SK-N-SH (cell line): ENCODE data around the gene NKAIN4. TPM values are rescaled to one million over a fixed set of nuclear protein-coding genes. Genes with fewer than 3 reads are reported as not detected.

Experiments used
- CTCF ChIA-PET: fragments of 300-600, 350-600 bp; formaldehyde crosslinking; extraction: SDS; loops from one replicate; lab custom pipeline; 2021; lab: Yijun Ruan, JAX
- POLR2A ChIA-PET: fragments of 350-600 bp; sonication (Branson Sonifier 250); formaldehyde crosslinking; extraction: SDS; loops from one replicate; lab custom pipeline; 2020; ENCODE audit warnings: antibody characterized with exemption, inconsistent platforms; lab: Yijun Ruan, JAX
- DNase-seq: peaks from one replicate; pipeline ENCODE4 v3.0.0; 2012
- H2AFZ ChIP-seq: fragments of 200-600 bp; sonication (generic); 2 replicates; pipeline ENCODE4 v1.8.1; 2016; ENCODE audit warnings: antibody characterized with exemption, mild to moderate bottlenecking, low read depth
- H3F3A ChIP-seq: fragments of 200-600 bp; sonication (generic); replicated peaks from 2 replicates; pipeline ENCODE3; 2016; ENCODE audit warnings: antibody characterized with exemption, mild to moderate bottlenecking; ENCODE audit not compliant: insufficient read depth
- H3K27ac ChIP-seq, 2 experiments: fragments of 200-500 bp in 1 of 2; fragments of 200-600 bp in 1 of 2; sonication (Bioruptor generic) in 1 of 2; sonication (generic), shearing (Covaris generic) in 1 of 2; 2 replicates each; pipeline versions ENCODE4 v1.5.1 to v1.6.1; 2014 to 2016; ENCODE audit warnings: low read depth in 2 of 2, inconsistent platforms in 1 of 2, low read length in 1 of 2, mild to moderate bottlenecking in 1 of 2, mixed read lengths in 1 of 2
- H3K27me3 ChIP-seq: fragments of 200-600 bp; sonication (generic), shearing (Covaris generic); 2 replicates; pipeline ENCODE4 v1.6.1; 2016; ENCODE audit warnings: mixed run types; ENCODE audit not compliant: insufficient read depth
- H3K36me3 ChIP-seq, 2 experiments: fragments of 200-500 bp in 1 of 2; fragments of 200-600 bp in 1 of 2; sonication (Bioruptor generic) in 1 of 2; sonication (generic) in 1 of 2; replicated peaks in 1 of 2; 2 replicates each; pipeline versions ENCODE3 to v1.5.1; 2014 to 2016; ENCODE audit warnings: low read length in 1 of 2, mild to moderate bottlenecking in 1 of 2; ENCODE audit not compliant: insufficient read depth in 2 of 2, control insufficient read depth in 1 of 2
- H3K4me1 ChIP-seq, 2 experiments: fragments of 200-500 bp in 1 of 2; fragments of 200-600 bp in 1 of 2; sonication (Bioruptor generic) in 1 of 2; sonication (generic), shearing (Covaris generic) in 1 of 2; 2 replicates each; pipeline versions ENCODE4 v1.5.1 to v1.6.1; 2014 to 2016; ENCODE audit warnings: low read depth in 1 of 2, low read length in 1 of 2, mixed run types in 1 of 2; ENCODE audit not compliant: insufficient read depth in 2 of 2, control insufficient read depth in 1 of 2
- H3K4me2 ChIP-seq: fragments of 200-600 bp; sonication (generic), shearing (Covaris generic); 2 replicates; pipeline ENCODE4 v1.6.1; 2017; ENCODE audit warnings: mixed run types
- H3K4me3 ChIP-seq, 2 experiments: fragments of 200-500 bp in 1 of 2; fragments of 200-600 bp in 1 of 2; sonication (Bioruptor generic) in 1 of 2; sonication (generic), shearing (Covaris generic) in 1 of 2; 2 replicates each; pipeline versions ENCODE4 v1.5.1 to v1.8.1; 2014 to 2016; ENCODE audit warnings: low read depth in 2 of 2, inconsistent platforms in 1 of 2, low read length in 1 of 2, mild to moderate bottlenecking in 1 of 2, mixed read lengths in 1 of 2, moderate library complexity in 1 of 2
- H3K79me2 ChIP-seq: fragments of 200-600 bp; sonication (generic); 2 replicates; pipeline ENCODE4 v1.8.1; 2017; ENCODE audit warnings: mild to moderate bottlenecking; ENCODE audit not compliant: insufficient read depth
- H3K9ac ChIP-seq: fragments of 200-600 bp; sonication (generic); 2 replicates; pipeline ENCODE4 v1.6.1; 2017; ENCODE audit warnings: mixed run types
- H3K9me2 ChIP-seq: fragments of 200-600 bp; sonication (generic); 2 replicates; pipeline ENCODE4 v1.6.1; 2017; ENCODE audit warnings: mixed run types
- H3K9me3 ChIP-seq: fragments of 200-600 bp; sonication (generic); 2 replicates; pipeline ENCODE4 v1.6.1; 2017; ENCODE audit warnings: mixed run types, mild to moderate bottlenecking, moderate library complexity
- H4K20me1 ChIP-seq: fragments of 200-600 bp; sonication (generic); 2 replicates; pipeline ENCODE4 v1.6.1; 2017; ENCODE audit warnings: mild to moderate bottlenecking, mixed run types; ENCODE audit not compliant: insufficient read depth
- ELF1 ChIP-seq: IDR thresholded peaks from 2 replicates; pipeline ENCODE4 v1.4.0; 2012
- FOXM1 ChIP-seq: IDR thresholded peaks from 2 replicates; pipeline ENCODE4 v1.4.0; 2012; ENCODE audit warnings: low read depth, mild to moderate bottlenecking
- MEF2A ChIP-seq: IDR thresholded peaks from 2 replicates; pipeline ENCODE4 v1.4.0; 2012; ENCODE audit warnings: low read depth, borderline replicate concordance
- NRF1 ChIP-seq: IDR thresholded peaks from 2 replicates; pipeline ENCODE4 v1.6.1; 2012; ENCODE audit warnings: low read depth, mild to moderate bottlenecking, low read length
- RCOR1 ChIP-seq: fragments of 150-350 bp; IDR thresholded peaks from 2 replicates; pipeline ENCODE4 v1.6.1; 2017; ENCODE audit warnings: antibody characterized with exemption, low read length
- RXRA ChIP-seq: IDR thresholded peaks from 2 replicates; pipeline ENCODE4 v1.4.0; 2012; ENCODE audit warnings: low read depth, mild to moderate bottlenecking, borderline replicate concordance
- SMC3 ChIP-seq: IDR thresholded peaks from 2 replicates; pipeline ENCODE4 v1.6.1; 2012; ENCODE audit warnings: low read depth, low read length, improper control_type of control experiment
- TAF1 ChIP-seq: IDR thresholded peaks from 2 replicates; pipeline ENCODE4 v1.6.1; 2012; ENCODE audit warnings: low read depth, mild to moderate bottlenecking, low read length, moderate library complexity, borderline replicate concordance
- WGBS: methylation state at CpG from one replicate; pipeline ENCODE4 v1.1.6; 2017; ENCODE audit warnings: low lambda C conversion rate; 5-methylcytosine and 5-hydroxymethylcytosine counted together
- polyA plus RNA-seq, 3 experiments: library from polyadenylated mRNA; depleted of rRNA; stranded (reverse); fragments of >200 nt; gene quantifications; 2 replicates each; pipeline ENCODE4 v1.2.3, GENCODE V29; 2012

NKAIN4 gene
- polyA plus RNA-seq, 1 of the 3 experiments (the other 2 are of a cell fraction), result not detected

DNA sequence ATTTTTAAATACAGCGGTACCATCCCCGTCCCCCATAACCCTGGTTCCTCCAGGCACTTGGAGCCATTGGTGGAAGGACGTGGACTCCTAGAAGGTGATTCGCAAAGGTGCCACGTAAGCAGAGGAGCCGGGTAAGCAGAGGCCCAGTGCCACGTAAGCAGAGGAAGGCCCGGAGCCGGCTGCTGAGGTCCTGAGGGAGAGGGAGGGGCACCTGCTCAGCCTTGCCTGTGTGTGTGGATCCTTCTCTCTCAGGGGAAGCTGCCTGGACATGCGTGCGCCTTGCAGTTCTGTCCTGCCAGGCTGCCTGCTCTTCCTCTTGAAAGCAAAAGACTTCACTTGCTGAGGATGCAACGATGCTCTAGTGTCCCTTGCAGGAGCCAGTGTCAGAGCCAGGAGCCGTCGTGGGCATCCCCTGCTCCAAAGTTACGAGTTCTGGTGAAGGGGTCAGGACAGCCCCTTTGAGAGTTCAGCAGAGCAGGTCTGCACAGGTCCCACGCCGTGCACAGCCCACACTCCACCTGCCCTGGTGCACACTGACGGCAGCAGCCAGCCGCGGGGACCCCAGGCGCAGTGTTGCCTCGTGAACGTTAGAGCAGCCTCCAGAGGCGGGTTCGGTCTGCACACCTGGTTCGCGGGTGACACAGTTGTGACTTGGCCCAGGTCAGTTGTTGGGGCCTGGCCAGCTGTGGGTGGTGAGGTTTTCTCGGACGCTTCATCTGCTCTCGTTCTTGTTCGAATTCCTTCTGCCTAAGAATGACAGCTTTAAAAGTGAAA, 1.9 kb upstream of the NKAIN4 start (continued):
- TF ChIP-seq ELF1 (no peak), SMC3 (no peak), TAF1 (no peak)

DNA sequence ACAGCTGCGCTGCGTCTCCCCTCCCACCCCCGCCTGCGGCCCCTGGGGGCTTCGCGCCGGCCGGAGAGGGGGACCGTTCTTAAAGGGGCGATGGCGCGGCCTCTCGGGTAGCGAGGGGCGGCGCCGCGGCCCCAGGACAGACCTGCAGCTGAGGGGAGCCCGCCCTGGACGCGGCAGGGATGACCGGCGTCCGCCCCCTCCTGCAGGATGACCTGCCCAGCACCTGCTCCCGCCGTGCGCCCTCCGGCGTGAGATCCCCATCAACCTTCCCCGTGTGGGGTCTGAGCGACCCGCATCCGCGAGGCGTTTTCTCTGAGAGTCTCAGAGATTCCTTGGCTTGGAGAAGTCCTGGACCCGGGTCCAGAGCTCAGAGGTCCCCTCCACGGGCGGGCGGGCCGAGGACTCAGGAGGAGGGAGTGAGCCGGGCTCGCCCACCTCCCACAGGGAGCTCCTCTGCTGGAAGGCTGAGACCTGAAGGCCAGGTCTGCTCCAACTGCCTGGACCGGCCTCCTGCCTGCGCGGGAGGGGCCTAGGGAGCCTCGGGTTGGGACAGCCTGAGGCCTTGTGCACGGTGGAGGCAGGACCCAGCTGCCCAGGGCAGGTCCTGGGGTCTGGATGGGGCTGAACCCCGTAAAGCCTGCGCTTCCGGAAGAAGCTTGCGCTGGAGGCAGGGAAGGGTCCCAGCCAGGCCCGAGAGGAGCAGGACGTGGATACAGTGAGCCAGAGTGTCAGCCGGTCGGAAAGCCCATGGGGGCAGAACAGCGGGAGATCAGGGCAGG, 532 bp upstream of the NKAIN4 start:
- Histone ChIP-seq H3F3A (no peaks in the 10 kb centered on the region), H3K27me3 (peaks cover 34% of the 10 kb centered on the region), H3K9me3 (no peaks in the 10 kb centered on the region), H3K79me2 (no peaks in the 10 kb centered on the region), H3K27ac (no peak overlapping the region), H3K4me2 (no peak overlapping the region), H2AFZ (no peak overlapping the region), H3K4me1 (peaks cover 0 to 5% of the 10 kb centered on the region in 2 experiments; a peak in 1 of 4 replicates), H4K20me1 (no peaks in the 10 kb centered on the region), H3K4me3 (no peak overlapping the region), H3K9me2 (no peaks in the 10 kb centered on the region), H3K9ac (no peak overlapping the region), H3K36me3 (no peaks in the 10 kb centered on the region)
- ChIA-PET POLR2A (no interaction called here), CTCF (interaction anchor here (0.6 to 5.8 kb wide), 8 partner anchors 9 to 198 kb away, joined by 3 to 74 read pairs (median 4); partner anchors contain the start of gene BIRC7)
- TF ChIP-seq TAF1, result no peak
- no peak for TF ChIP-seq SMC3
- WGBS, result 37% methylated on average over 7 of the region's 56 CpGs
- no peak for DNase-seq

DNA sequence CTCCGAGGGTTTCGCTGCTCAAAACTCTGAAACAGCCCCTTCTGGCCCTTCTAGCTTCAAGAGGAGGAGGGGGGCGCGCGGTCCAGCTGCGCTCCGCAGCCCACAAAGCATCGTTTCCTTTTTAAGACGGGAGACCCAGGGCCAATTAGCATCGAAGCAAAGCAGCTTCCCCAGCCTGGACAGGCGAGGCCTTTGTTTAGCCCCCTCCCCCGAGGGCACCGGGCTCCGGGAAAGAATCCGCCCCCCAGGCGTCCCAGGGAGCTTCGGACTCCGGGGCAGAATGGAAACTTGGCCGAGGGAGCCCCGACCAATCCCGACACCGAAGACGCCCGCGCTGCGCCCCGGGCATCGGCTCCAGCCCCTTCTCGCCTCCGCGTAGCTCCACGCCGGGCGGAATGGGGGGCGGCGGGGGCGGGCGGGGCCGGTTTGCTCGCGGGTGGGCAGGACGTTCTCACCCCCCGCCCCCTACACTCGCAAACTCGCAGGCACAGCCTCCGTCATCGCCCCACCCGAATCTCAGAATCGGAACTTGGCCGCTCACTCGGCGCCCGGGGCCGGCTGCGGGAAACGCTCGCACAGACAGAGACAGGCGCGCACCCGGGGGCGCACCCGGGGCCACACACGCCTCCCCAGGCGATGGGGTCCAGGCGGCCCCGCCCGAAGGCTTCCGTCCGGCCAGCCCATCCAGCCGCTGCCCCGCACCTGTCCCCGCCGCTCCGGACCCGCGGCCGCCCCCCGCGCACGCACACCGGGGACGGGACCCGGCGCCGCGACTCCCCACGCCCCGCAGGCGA, 628 bp downstream of the NKAIN4 start:
- Histone ChIP-seq H3F3A (no peaks in the 10 kb centered on the region), H2AFZ (no peak overlapping the region), H3K27ac (no peak overlapping the region), H3K9me3 (no peaks in the 10 kb centered on the region), H3K4me3 (no peak overlapping the region; a peak in 1 of 4 replicates), H3K9me2 (no peaks in the 10 kb centered on the region), H3K4me1 (no peaks in the 10 kb centered on the region; a peak in 1 of 4 replicates), H3K9ac (no peak overlapping the region), H3K79me2 (no peaks in the 10 kb centered on the region), H3K36me3 (no peaks in the 10 kb centered on the region), H3K4me2 (no peak overlapping the region), H4K20me1 (no peaks in the 10 kb centered on the region), H3K27me3 (peaks cover 39% of the 10 kb centered on the region)
- ChIA-PET POLR2A (no interaction called here), CTCF (interaction anchor here (0.6 to 5.8 kb wide), 11 partner anchors 8 to 281 kb away, joined by 3 to 74 read pairs (median 3); partner anchors contain the start of gene BIRC7)
- WGBS, result no CpG with 5 or more reads among the region's 89 CpGs
- TF ChIP-seq FOXM1 (no peak), RXRA (no peak), RCOR1 (no peak), NRF1 (no peak), MEF2A (no peak)
- peak; percentile 65 for DNase-seq
